ENCODE results near the gene PSME3.

- TF ChIP-seq POLR2A (IDR thresholded peaks at IDR 0.05; ENCODE audit: low read length) (no peak), GATA1 (IDR thresholded peaks at IDR 0.05; ENCODE audit: low read depth, low read length) (no peak)
These were observed 40.7 kb upstream of the PSME3 start for GRCh38 chr17:42792545-42792944.
